Neural cell (in vitro differentiated cells): ENCODE measurements around the gene TMSB4X. TPM values are rescaled to one million over a fixed set of nuclear protein-coding genes. Genes with fewer than 3 reads are reported as not detected.

ENCODE experiments used
- H2AFZ ChIP-seq: fragments of 200-600, 300-800 bp; sonication (generic), shearing (Covaris generic); 2 replicates; pipeline ENCODE4 v1.6.0; 2014; ENCODE audit warnings: low read depth, mild to moderate bottlenecking, antibody characterized with exemption, low read length, moderate library complexity
- H3F3A ChIP-seq: fragments of 200-600 bp; shearing (Covaris generic); 2 replicates; pipeline ENCODE4 v1.6.1; 2016; ENCODE audit warnings: mild to moderate bottlenecking, moderate library complexity, mixed read lengths, antibody characterized with exemption, low read length; ENCODE audit not compliant: insufficient read depth, poor library complexity, severe bottlenecking
- H3K27ac ChIP-seq: fragments of 200-600, 300-800 bp; sonication (generic), shearing (Covaris generic); 2 replicates; pipeline ENCODE4 v1.5.1; 2014; ENCODE audit warnings: mild to moderate bottlenecking, low read length, moderate library complexity
- H3K27me3 ChIP-seq: fragments of 300-800, 200-600 bp; sonication (generic), shearing (Covaris generic); 2 replicates; pipeline ENCODE4 v1.6.0; 2014; ENCODE audit warnings: mild to moderate bottlenecking, low read depth, low read length, moderate library complexity; ENCODE audit not compliant: insufficient read depth
- H3K36me3 ChIP-seq: fragments of 300-800, 200-600 bp; sonication (generic), shearing (Covaris generic); 2 replicates; pipeline ENCODE4 v1.5.1; 2014; ENCODE audit warnings: mild to moderate bottlenecking, antibody characterized with exemption, low read length, moderate library complexity; ENCODE audit not compliant: insufficient read depth
- H3K4me2 ChIP-seq: fragments of 300-800, 200-600 bp; sonication (generic), shearing (Covaris generic); 2 replicates; pipeline ENCODE4 v1.6.0; 2014; ENCODE audit warnings: mild to moderate bottlenecking, low read length
- H3K4me3 ChIP-seq: fragments of 300-800, 200-600 bp; sonication (generic), shearing (Covaris generic); 2 replicates; pipeline ENCODE4 v1.5.1; 2014; ENCODE audit warnings: mild to moderate bottlenecking, low read length, moderate library complexity
- H3K79me2 ChIP-seq: fragments of 200-600 bp; shearing (Covaris generic); replicated peaks from 2 replicates; pipeline ENCODE4 v1.6.0; 2014; ENCODE audit warnings: mild to moderate bottlenecking, low read length, moderate library complexity; ENCODE audit not compliant: insufficient read depth
- H3K9ac ChIP-seq: fragments of 300-800, 200-600 bp; sonication (generic), shearing (Covaris generic); 2 replicates; pipeline ENCODE4 v1.6.1; 2016; ENCODE audit warnings: mild to moderate bottlenecking, low read length, mixed read lengths
- H3K9me2 ChIP-seq: fragments of 200-600 bp; shearing (Covaris generic); 2 replicates; pipeline ENCODE4 v1.6.1; 2016; ENCODE audit warnings: mild to moderate bottlenecking, low read length, mixed read lengths; ENCODE audit not compliant: insufficient read depth
- H3K9me3 ChIP-seq: fragments of 200-600, 300-800 bp; sonication (generic), shearing (Covaris generic); 2 replicates; pipeline ENCODE4 v1.6.1; 2016; ENCODE audit warnings: mild to moderate bottlenecking, mixed run types, low read length, moderate library complexity, mixed read lengths
- H4K20me1 ChIP-seq: fragments of 200-600 bp; shearing (Covaris generic); 2 replicates; pipeline ENCODE4 v1.6.1; 2016; ENCODE audit warnings: mild to moderate bottlenecking, mixed run types; ENCODE audit not compliant: insufficient read depth
- EP300 ChIP-seq: fragments of 450-650 bp; conservative IDR thresholded peaks from 2 replicates; pipeline ENCODE4 v1.6.1; 2014; ENCODE audit warnings: antibody characterized with exemption, mild to moderate bottlenecking, moderate library complexity; ENCODE audit not compliant: poor library complexity, severe bottlenecking
- EZH2 ChIP-seq: fragments of 200-600, 300-800 bp; shearing (Covaris generic), sonication (generic); IDR thresholded peaks from 2 replicates; pipeline ENCODE4 v1.6.1; 2014; ENCODE audit warnings: antibody characterized with exemption, low read length, borderline replicate concordance, mild to moderate bottlenecking; ENCODE audit not compliant: insufficient read depth, poor library complexity, severe bottlenecking
- MXI1 ChIP-seq: fragments of 450-650 bp; conservative IDR thresholded peaks from 2 replicates; pipeline ENCODE4 v1.6.1; 2014; ENCODE audit warnings: antibody characterized with exemption, mild to moderate bottlenecking; ENCODE audit not compliant: poor library complexity, severe bottlenecking
- POLR2AphosphoS5 ChIP-seq: IDR thresholded peaks from 2 replicates; pipeline ENCODE4 v1.6.1; 2012
- RAD21 ChIP-seq: fragments of 450-650 bp; conservative IDR thresholded peaks from 2 replicates; pipeline ENCODE4 v1.6.1; 2014; ENCODE audit warnings: antibody characterized with exemption, mild to moderate bottlenecking, moderate library complexity
- SMC3 ChIP-seq: fragments of 450-650 bp; conservative IDR thresholded peaks from 2 replicates; pipeline ENCODE4 v1.6.1; 2014; ENCODE audit warnings: antibody characterized with exemption, mild to moderate bottlenecking, moderate library complexity; ENCODE audit not compliant: poor library complexity
- TAF1 ChIP-seq: IDR thresholded peaks from 2 replicates; pipeline ENCODE4 v1.6.1; 2012; ENCODE audit warnings: low read depth
- polyA plus RNA-seq: library from polyadenylated mRNA; depleted of rRNA; stranded (reverse); fragments of >200 nt; gene quantifications from 2 replicates; pipeline ENCODE4 v1.2.3, GENCODE V29; 2014
- TF ChIP-seq, protein P1 (sequence below): IDR thresholded peaks from 2 replicates; pipeline ENCODE4 v1.6.1; 2012; ENCODE audit warnings: borderline replicate concordance
- TF ChIP-seq, protein P2 (sequence below): fragments of 450-650 bp; IDR thresholded peaks from 2 replicates; pipeline ENCODE4 v1.5.1; 2014; ENCODE audit warnings: antibody characterized with exemption, mild to moderate bottlenecking, moderate library complexity; ENCODE audit not compliant: poor library complexity, severe bottlenecking

Gene TMSB4X
- polyA plus RNA-seq, 1 donor from 2014 or later, result 11,381 TPM

DNA sequence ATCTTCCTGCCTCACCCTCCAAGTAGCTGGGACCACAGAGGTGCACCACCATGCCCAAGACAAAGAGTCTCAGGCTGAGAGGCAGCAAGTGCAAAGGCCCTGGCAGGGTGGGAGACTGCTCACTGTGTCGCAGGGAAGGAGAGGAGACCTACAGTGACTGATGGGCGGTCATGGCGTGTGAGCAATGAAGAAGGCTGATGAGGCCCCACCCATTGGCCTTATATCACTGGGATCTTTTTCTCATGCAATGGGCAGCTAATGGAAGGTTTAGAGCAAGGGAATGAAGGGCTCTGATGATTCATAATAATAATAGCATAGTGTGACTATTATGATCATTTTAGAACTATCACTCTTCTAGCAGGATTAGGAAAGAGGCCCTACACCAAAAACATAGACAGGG is 48.7 kb downstream of the TMSB4X start:
- Histone ChIP-seq H3K4me2 (no peak overlapping the region), H3K9me3 (no peaks in the 10 kb centered on the region), H3K27me3 (no peaks in the 10 kb centered on the region)

DNA sequence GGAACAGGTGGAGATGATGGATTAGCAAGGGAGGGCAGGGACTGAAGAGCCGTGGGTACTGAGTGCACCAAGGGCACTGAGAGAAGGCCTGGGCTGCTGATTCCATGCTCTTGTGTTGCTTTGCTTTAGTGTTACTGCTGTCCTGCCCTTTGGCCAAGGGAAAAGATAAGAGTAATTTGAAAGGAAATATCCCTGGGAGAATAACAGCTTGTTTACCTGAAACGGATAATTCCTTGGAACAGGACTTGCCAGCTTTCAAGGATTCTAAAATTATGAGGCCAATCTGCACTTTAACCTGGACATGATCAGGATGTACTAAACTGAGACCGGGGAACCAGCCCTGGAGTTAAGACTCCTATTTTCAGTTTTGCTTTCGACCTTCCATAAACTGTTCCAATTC is 49.1 kb downstream of the TMSB4X start:
- Histone ChIP-seq H2AFZ (no peak overlapping the region), H3K9me3 (no peaks in the 10 kb centered on the region), H3K9ac (no peak overlapping the region), H3K27me3 (no peaks in the 10 kb centered on the region), H3K27ac (no peak overlapping the region), H3K9me2 (no peaks in the 10 kb centered on the region), H3F3A (no peaks in the 10 kb centered on the region), H3K36me3 (no peaks in the 10 kb centered on the region), H4K20me1 (no peaks in the 10 kb centered on the region), H3K4me2 (no peak overlapping the region), H3K79me2 (no peaks in the 10 kb centered on the region), H3K4me3 (no peak overlapping the region)
- no peak for TF ChIP-seq SMC3
- TF ChIP-seq EZH2, result no peak
- TF ChIP-seq RAD21, result no peak

More for the DNA sequence above, 48.7 kb downstream of the TMSB4X start:
- H2AFZ ChIP-seq, result no peak overlapping the region
- no peaks in the 10 kb centered on the region for H3K79me2 ChIP-seq
- H3K36me3 ChIP-seq, result no peaks in the 10 kb centered on the region
- no peak overlapping the region for H3K9ac ChIP-seq
- H3K9me2 ChIP-seq, result no peaks in the 10 kb centered on the region
- TF ChIP-seq EP300 (no peak), RAD21 (no peak), POLR2AphosphoS5 (no peak), EZH2 (no peak), TAF1 (no peak), SMC3 (no peak), MXI1 (no peak)
- TF ChIP-seq, protein P1, sequence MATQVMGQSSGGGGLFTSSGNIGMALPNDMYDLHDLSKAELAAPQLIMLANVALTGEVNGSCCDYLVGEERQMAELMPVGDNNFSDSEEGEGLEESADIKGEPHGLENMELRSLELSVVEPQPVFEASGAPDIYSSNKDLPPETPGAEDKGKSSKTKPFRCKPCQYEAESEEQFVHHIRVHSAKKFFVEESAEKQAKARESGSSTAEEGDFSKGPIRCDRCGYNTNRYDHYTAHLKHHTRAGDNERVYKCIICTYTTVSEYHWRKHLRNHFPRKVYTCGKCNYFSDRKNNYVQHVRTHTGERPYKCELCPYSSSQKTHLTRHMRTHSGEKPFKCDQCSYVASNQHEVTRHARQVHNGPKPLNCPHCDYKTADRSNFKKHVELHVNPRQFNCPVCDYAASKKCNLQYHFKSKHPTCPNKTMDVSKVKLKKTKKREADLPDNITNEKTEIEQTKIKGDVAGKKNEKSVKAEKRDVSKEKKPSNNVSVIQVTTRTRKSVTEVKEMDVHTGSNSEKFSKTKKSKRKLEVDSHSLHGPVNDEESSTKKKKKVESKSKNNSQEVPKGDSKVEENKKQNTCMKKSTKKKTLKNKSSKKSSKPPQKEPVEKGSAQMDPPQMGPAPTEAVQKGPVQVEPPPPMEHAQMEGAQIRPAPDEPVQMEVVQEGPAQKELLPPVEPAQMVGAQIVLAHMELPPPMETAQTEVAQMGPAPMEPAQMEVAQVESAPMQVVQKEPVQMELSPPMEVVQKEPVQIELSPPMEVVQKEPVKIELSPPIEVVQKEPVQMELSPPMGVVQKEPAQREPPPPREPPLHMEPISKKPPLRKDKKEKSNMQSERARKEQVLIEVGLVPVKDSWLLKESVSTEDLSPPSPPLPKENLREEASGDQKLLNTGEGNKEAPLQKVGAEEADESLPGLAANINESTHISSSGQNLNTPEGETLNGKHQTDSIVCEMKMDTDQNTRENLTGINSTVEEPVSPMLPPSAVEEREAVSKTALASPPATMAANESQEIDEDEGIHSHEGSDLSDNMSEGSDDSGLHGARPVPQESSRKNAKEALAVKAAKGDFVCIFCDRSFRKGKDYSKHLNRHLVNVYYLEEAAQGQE, result no peak
- TF ChIP-seq, protein P2, sequence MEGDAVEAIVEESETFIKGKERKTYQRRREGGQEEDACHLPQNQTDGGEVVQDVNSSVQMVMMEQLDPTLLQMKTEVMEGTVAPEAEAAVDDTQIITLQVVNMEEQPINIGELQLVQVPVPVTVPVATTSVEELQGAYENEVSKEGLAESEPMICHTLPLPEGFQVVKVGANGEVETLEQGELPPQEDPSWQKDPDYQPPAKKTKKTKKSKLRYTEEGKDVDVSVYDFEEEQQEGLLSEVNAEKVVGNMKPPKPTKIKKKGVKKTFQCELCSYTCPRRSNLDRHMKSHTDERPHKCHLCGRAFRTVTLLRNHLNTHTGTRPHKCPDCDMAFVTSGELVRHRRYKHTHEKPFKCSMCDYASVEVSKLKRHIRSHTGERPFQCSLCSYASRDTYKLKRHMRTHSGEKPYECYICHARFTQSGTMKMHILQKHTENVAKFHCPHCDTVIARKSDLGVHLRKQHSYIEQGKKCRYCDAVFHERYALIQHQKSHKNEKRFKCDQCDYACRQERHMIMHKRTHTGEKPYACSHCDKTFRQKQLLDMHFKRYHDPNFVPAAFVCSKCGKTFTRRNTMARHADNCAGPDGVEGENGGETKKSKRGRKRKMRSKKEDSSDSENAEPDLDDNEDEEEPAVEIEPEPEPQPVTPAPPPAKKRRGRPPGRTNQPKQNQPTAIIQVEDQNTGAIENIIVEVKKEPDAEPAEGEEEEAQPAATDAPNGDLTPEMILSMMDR, result no peak
- no peak overlapping the region for H3K27ac ChIP-seq
- no peaks in the 10 kb centered on the region for H3F3A ChIP-seq
- no peaks in the 10 kb centered on the region for H4K20me1 ChIP-seq
- H3K4me3 ChIP-seq, result no peak overlapping the region

DNA sequence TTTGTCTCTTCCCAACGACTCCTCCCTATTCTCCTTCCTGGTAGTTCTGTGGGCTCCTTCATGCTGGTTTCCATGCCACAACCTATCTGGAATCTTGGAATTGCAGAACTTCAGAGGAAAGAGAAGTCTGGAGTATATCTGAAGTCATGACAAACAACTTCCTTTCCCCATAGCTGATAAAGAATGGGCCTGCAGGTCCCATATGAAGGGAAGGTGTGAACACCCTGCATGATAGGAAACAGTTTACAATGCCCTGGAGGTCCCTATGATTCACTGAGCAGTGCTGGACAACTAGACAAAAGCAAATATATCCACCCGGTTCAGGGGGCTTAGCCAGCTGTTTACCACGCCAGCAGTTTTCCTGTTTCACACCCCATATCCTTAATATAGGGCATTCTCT is 50.1 kb downstream of the TMSB4X start:
- H3K27ac ChIP-seq, result no peak overlapping the region
- H3K9me3 ChIP-seq, result no peaks in the 10 kb centered on the region
- H3K27me3 ChIP-seq, result no peaks in the 10 kb centered on the region

More for the DNA sequence above, 50.1 kb downstream of the TMSB4X start:
- Histone ChIP-seq H3K4me3 (no peak overlapping the region), H3K9me2 (no peaks in the 10 kb centered on the region), H4K20me1 (no peaks in the 10 kb centered on the region), H3K36me3 (no peaks in the 10 kb centered on the region), H2AFZ (no peak overlapping the region), H3K4me2 (no peak overlapping the region), H3K79me2 (no peaks in the 10 kb centered on the region), H3K9ac (no peak overlapping the region), H3F3A (no peaks in the 10 kb centered on the region)
- TF ChIP-seq TAF1 (no peak), RAD21 (no peak), EZH2 (no peak), POLR2AphosphoS5 (no peak), MXI1 (no peak), EP300 (no peak), SMC3 (no peak)
- TF ChIP-seq, protein P2, result no peak
- TF ChIP-seq, protein P1, result no peak
